ENCODE data around the gene COL6A1. TPM values are rescaled to one million over a fixed set of nuclear protein-coding genes. Genes with fewer than 3 reads are reported as not detected.

Gene COL6A1
- total RNA-seq, 1 experiment from 2014 or later, result 87.5 TPM

- H4K20me1 ChIP-seq (ENCODE audit: insufficient read depth), result no peaks in the 10 kb centered on the region
- H3K9me2 ChIP-seq (ENCODE audit: insufficient read depth), result no peaks in the 10 kb centered on the region
- H3K27ac ChIP-seq (ENCODE audit: low read depth, low read length), result no peak overlapping the region
- intact Hi-C loops (cut with micrococcal nuclease), result no loop called here
- no peaks in the 10 kb centered on the region for H3K9me3 ChIP-seq (ENCODE audit: control insufficient read depth in 1 of 2, insufficient read depth in 1 of 2, low read depth in 1 of 2, low read length in 2 of 2)
- H3K4me1 ChIP-seq (ENCODE audit: control insufficient read depth in 1 of 2, insufficient read depth in 2 of 2, low read length in 2 of 2), result no peaks in the 10 kb centered on the region
- no peaks in the 10 kb centered on the region for H3K27me3 ChIP-seq (ENCODE audit: insufficient read depth, low read length)
- no peak overlapping the region for H2AFZ ChIP-seq (ENCODE audit: low read depth, low read length, poor library complexity, severe bottlenecking)
- ATAC-seq (no peak), DNase-seq (ENCODE audit: low read depth, low spot score) (no peak)
- no peak overlapping the region for H3K9ac ChIP-seq (ENCODE audit: low read length)
- H3K4me3 ChIP-seq (replicated peaks in 1 of 2; ENCODE audit: low read depth in 1 of 2, low read length in 2 of 2), result no peak overlapping the region
- no peak overlapping the region for H3K4me2 ChIP-seq (ENCODE audit: low read length)
- ChIA-PET RAD21 (ENCODE audit: low non-redundant PET in 1 of 2, low total read pairs in 2 of 2, uncharacterized antibody in 2 of 2, unreplicated experiment in 2 of 2) (no interaction called here), POLR2A (no interaction called here), CTCF (no interaction called here)
- TF ChIP-seq RAD21 (IDR thresholded peaks at IDR 0.05; ENCODE audit: low read depth), result no peak
- no peak for TF ChIP-seq EZH2phosphoT487 (IDR thresholded peaks at IDR 0.05; ENCODE audit: borderline replicate concordance)
- TF ChIP-seq CEBPB (IDR thresholded peaks at IDR 0.05; ENCODE audit: low read depth), result no peak
- TF ChIP-seq POLR2A (IDR thresholded peaks at IDR 0.05; ENCODE audit: borderline replicate concordance, extremely low read depth, insufficient read depth, insufficient read length), result no peak
- TF ChIP-seq SRF (IDR thresholded peaks at IDR 0.05; ENCODE audit: low read depth), result no peak
- TF ChIP-seq JUND (IDR thresholded peaks at IDR 0.05), result no peak
- no peak for TF ChIP-seq SP1 (IDR thresholded peaks at IDR 0.05; ENCODE audit: low read depth)
- no peaks in the 10 kb centered on the region for H3K36me3 ChIP-seq (ENCODE audit: control insufficient read depth in 1 of 2, insufficient read depth in 2 of 2, low read length in 2 of 2)
- H3K79me2 ChIP-seq (ENCODE audit: insufficient read depth, low read length), result no peaks in the 10 kb centered on the region
- no TSS peak for BruUV-seq (replicated peaks)
Observed at GRCh38 chr21:45939521-45940045, 42.0 kb upstream of the COL6A1 start.

GRCh38 chr21:45940091-45940490 is 41.5 kb upstream of the COL6A1 start:
- no TSS peak for BruUV-seq (replicated peaks)
- H3K4me3 ChIP-seq (replicated peaks in 1 of 2; ENCODE audit: low read depth in 1 of 2, low read length in 2 of 2), result no peak overlapping the region
- no peak overlapping the region for H2AFZ ChIP-seq (ENCODE audit: low read depth, low read length, poor library complexity, severe bottlenecking)
- no peak for DNase-seq (ENCODE audit: low read depth, low spot score)
- H3K9me3 ChIP-seq (ENCODE audit: control insufficient read depth in 1 of 2, insufficient read depth in 1 of 2, low read depth in 1 of 2, low read length in 2 of 2), result no peaks in the 10 kb centered on the region
- H3K4me1 ChIP-seq (ENCODE audit: control insufficient read depth in 1 of 2, insufficient read depth in 2 of 2, low read length in 2 of 2), result no peaks in the 10 kb centered on the region
- H3K79me2 ChIP-seq (ENCODE audit: insufficient read depth, low read length), result no peaks in the 10 kb centered on the region
- CTCF ChIA-PET, result no interaction called here
- intact Hi-C loops (cut with micrococcal nuclease), result no loop called here
- ATAC-seq, result no peak
- H3K27ac ChIP-seq (ENCODE audit: low read depth, low read length), result no peak overlapping the region
- H3K36me3 ChIP-seq (ENCODE audit: control insufficient read depth in 1 of 2, insufficient read depth in 2 of 2, low read length in 2 of 2), result no peaks in the 10 kb centered on the region
- POLR2A ChIA-PET, result no interaction called here
- H4K20me1 ChIP-seq (ENCODE audit: insufficient read depth), result no peaks in the 10 kb centered on the region
- TF ChIP-seq TCF7L2 (IDR thresholded peaks at IDR 0.05; ENCODE audit: borderline replicate concordance, extremely low read depth, insufficient read depth, insufficient read length) (no peak), POLR2AphosphoS5 (IDR thresholded peaks at IDR 0.05; ENCODE audit: low read depth, low read length) (no peak), EZH2phosphoT487 (IDR thresholded peaks at IDR 0.05; ENCODE audit: borderline replicate concordance) (no peak), POLR2A (IDR thresholded peaks at IDR 0.05; ENCODE audit: borderline replicate concordance, extremely low read depth, insufficient read depth, insufficient read length) (no peak), CEBPB (IDR thresholded peaks at IDR 0.05; ENCODE audit: low read depth) (no peak), EZH2 (IDR thresholded peaks at IDR 0.05) (no peak), JUND (IDR thresholded peaks at IDR 0.05) (no peak), ELF1 (IDR thresholded peaks at IDR 0.05; ENCODE audit: borderline replicate concordance, low read depth) (no peak), ZNF274 (IDR thresholded peaks at IDR 0.05; ENCODE audit: low read depth, low read length) (no peak), CBX3 (IDR thresholded peaks at IDR 0.05; ENCODE audit: low read depth) (no peak)
- TF ChIP-seq, protein P1, sequence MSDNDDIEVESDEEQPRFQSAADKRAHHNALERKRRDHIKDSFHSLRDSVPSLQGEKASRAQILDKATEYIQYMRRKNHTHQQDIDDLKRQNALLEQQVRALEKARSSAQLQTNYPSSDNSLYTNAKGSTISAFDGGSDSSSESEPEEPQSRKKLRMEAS (IDR thresholded peaks at IDR 0.05), result no peak
- TF ChIP-seq, protein P2, sequence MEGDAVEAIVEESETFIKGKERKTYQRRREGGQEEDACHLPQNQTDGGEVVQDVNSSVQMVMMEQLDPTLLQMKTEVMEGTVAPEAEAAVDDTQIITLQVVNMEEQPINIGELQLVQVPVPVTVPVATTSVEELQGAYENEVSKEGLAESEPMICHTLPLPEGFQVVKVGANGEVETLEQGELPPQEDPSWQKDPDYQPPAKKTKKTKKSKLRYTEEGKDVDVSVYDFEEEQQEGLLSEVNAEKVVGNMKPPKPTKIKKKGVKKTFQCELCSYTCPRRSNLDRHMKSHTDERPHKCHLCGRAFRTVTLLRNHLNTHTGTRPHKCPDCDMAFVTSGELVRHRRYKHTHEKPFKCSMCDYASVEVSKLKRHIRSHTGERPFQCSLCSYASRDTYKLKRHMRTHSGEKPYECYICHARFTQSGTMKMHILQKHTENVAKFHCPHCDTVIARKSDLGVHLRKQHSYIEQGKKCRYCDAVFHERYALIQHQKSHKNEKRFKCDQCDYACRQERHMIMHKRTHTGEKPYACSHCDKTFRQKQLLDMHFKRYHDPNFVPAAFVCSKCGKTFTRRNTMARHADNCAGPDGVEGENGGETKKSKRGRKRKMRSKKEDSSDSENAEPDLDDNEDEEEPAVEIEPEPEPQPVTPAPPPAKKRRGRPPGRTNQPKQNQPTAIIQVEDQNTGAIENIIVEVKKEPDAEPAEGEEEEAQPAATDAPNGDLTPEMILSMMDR (IDR thresholded peaks at IDR 0.05 in 2 of 3, conservative IDR thresholded peaks at IDR 0.05 in 1 of 3; ENCODE audit: borderline replicate concordance in 1 of 3, insufficient read depth in 1 of 3, low read depth in 2 of 3, low read length in 2 of 3), result no peak
- no peak overlapping the region for H3K4me2 ChIP-seq (ENCODE audit: low read length)
- no peaks in the 10 kb centered on the region for H3K27me3 ChIP-seq (ENCODE audit: insufficient read depth, low read length)
- RAD21 ChIA-PET (ENCODE audit: low non-redundant PET in 1 of 2, low total read pairs in 2 of 2, uncharacterized antibody in 2 of 2, unreplicated experiment in 2 of 2), result no interaction called here
- no peak overlapping the region for H3K9ac ChIP-seq (ENCODE audit: low read length)
- H3K9me2 ChIP-seq (ENCODE audit: insufficient read depth), result no peaks in the 10 kb centered on the region
